AG04450 (cell line): ENCODE results near the gene ANKUB1. TPM values are rescaled to one million over a fixed set of nuclear protein-coding genes. Genes with fewer than 3 reads are reported as not detected.

Experiments
- CTCF ChIA-PET: fragments of 300-600, 350-600 bp; formaldehyde crosslinking; extraction: SDS; loops from one replicate; lab custom pipeline; 2022; ENCODE audit warnings: antibody characterized with exemption, inconsistent platforms; lab: Charles Lee
- POLR2A ChIA-PET: fragments of 350-600 bp; formaldehyde crosslinking; extraction: SDS; loops from one replicate; lab custom pipeline; 2021; ENCODE audit warnings: antibody characterized with exemption, inconsistent platforms; lab: Yijun Ruan, JAX
- DNase-seq: peaks from one replicate; pipeline ENCODE4 v3.0.0-alpha.2; 2011; ENCODE audit warnings: low read depth, low spot score
- H3K27ac ChIP-seq: one replicate; pipeline ENCODE4 v1.5.1; 2012; ENCODE audit warnings: low read depth, low read length, control low read depth
- H3K27me3 ChIP-seq: one replicate; pipeline ENCODE4 v1.6.0; 2012; ENCODE audit warnings: low read length; ENCODE audit not compliant: control insufficient read depth, insufficient read depth
- H3K4me3 ChIP-seq: 2 replicates; pipeline ENCODE4 v1.5.1; 2011; ENCODE audit warnings: mild to moderate bottlenecking, low read depth, low read length, control low read depth
- H3K9me3 ChIP-seq: 2 replicates; pipeline ENCODE4 v1.5.1; 2012; ENCODE audit warnings: low read length; ENCODE audit not compliant: control insufficient read depth, insufficient read depth
- CTCF ChIP-seq: IDR thresholded peaks from 2 replicates; pipeline ENCODE4 v1.5.1; 2011; ENCODE audit warnings: low read depth, low read length, control low read depth, inconsistent platforms
- polyA plus RNA-seq: library from polyadenylated mRNA; depleted of rRNA; stranded (reverse); fragments of >200 nt; gene quantifications from 2 replicates; pipeline ENCODE4 v1.2.3, GENCODE V29; 2011

ANKUB1 gene
- polyA plus RNA-seq, 1 experiment: not detected

GRCh38 chr3:149763565-149764195 is 28.7 kb downstream of the ANKUB1 start:
- ChIA-PET POLR2A (no interaction called here), CTCF (interaction anchor here (1.5 to 14.5 kb wide), 6 partner anchors 8 to 45 kb away, joined by 4 to 400 read pairs (median 40); partner anchors contain the start of gene ANKUB1)
- peaks cover 30% of the 10 kb centered on the region for H3K27me3 ChIP-seq

GRCh38 chr3:149753717-149754116 is 38.6 kb downstream of the ANKUB1 start:
- Histone ChIP-seq H3K27me3 (peaks cover 5% of the 10 kb centered on the region), H3K4me3 (no peak overlapping the region), H3K9me3 (no peaks in the 10 kb centered on the region; the same call in 1 of the 2 replicates), H3K27ac (no peak overlapping the region)
- DNase-seq: no peak
- ChIA-PET POLR2A (no interaction called here), CTCF (interaction anchor here (1.2 to 3.5 kb wide), 3 partner anchors 12 to 54 kb away, joined by 7 to 31 read pairs (median 25); no protein-coding TSS in a partner anchor)
- no peak for TF ChIP-seq CTCF

More at GRCh38 chr3:149763565-149764195, 28.7 kb downstream of the ANKUB1 start:
- Histone ChIP-seq H3K27ac (no peak overlapping the region), H3K9me3 (no peaks in the 10 kb centered on the region), H3K4me3 (no peak overlapping the region)
- no peak for TF ChIP-seq CTCF
- DNase-seq: no peak

- no peaks in the 10 kb centered on the region; the same call in 1 of the 2 replicates for H3K9me3 ChIP-seq
- TF ChIP-seq CTCF: no peak
- H3K27me3 ChIP-seq: peaks cover 5% of the 10 kb centered on the region
- no peak overlapping the region for H3K27ac ChIP-seq
- DNase-seq: no peak
- ChIA-PET POLR2A (interaction anchor here (0.6 to 1.5 kb wide), 3 partner anchors 16 to 95 kb away, joined by 3 to 4 read pairs (median 3); partner anchors contain the start of gene WWTR1), CTCF (interaction anchor here (0.7 to 3.5 kb wide), 8 partner anchors 10 to 243 kb away, joined by 3 to 31 read pairs (median 6); no protein-coding TSS in a partner anchor)
- H3K4me3 ChIP-seq: peak overlapping the region; percentile 93
These were observed 39.6 kb downstream of the ANKUB1 start for GRCh38 chr3:149752788-149753136.

GRCh38 chr3:149752051-149752787 is 40.1 kb downstream of the ANKUB1 start, which contains the start of gene COMMD2:
Gene COMMD2, minus strand, starts transcription at chr3:149752489. Its CDS starts 45 bp downstream, at chr3:149752444.
- POLR2A ChIA-PET: interaction anchor here (0.6 to 1.5 kb wide), 4 partner anchors 16 to 173 kb away, joined by 3 to 5 read pairs (median 4); partner anchors contain the start of gene WWTR1
- peak; percentile 52 for DNase-seq
- peak within 1 kb of the TSS; percentile 93 for H3K4me3 ChIP-seq
- H3K9me3 ChIP-seq: no peaks in the 10 kb centered on the region; the same call in 1 of the 2 replicates
- peak within 1 kb of the TSS; percentile 58 for H3K27ac ChIP-seq
- peak; percentile 27 for TF ChIP-seq CTCF
- H3K27me3 ChIP-seq: peaks cover 4% of the 10 kb centered on the region
- CTCF ChIA-PET: interaction anchor here (0.8 to 3.5 kb wide), 9 partner anchors 9 to 242 kb away, joined by 3 to 31 read pairs (median 7); no protein-coding TSS in a partner anchor
